ENCODE measurements around the gene PBX4.

GRCh38 chr19:19527371-19527656, 91.2 kb downstream of the PBX4 start:
- TF ChIP-seq POLR2A (IDR thresholded peaks at IDR 0.05; ENCODE audit: low read length), result no peak
- TF ChIP-seq GATA1 (IDR thresholded peaks at IDR 0.05; ENCODE audit: low read depth, low read length), result no peak
